Urothelium cell line (cell line): ENCODE results near the gene ZNF579.

ENCODE experiments used
- DNase-seq: peaks from one replicate; pipeline ENCODE4 v3.0.0; 2011; ENCODE audit warnings: low spot score, mixed read lengths
- FAIRE-seq: peaks from 2 replicates; lab custom pipeline; 2011; peaks lifted over from hg19 to GRCh38; lab: Jason Lieb, UNC

The ZNF579 gene

GRCh38 chr19:55611983-55612645, 31.5 kb upstream of the ZNF579 start:
- DNase-seq: no peak
- FAIRE-seq: no peak

GRCh38 chr19:55611300-55611982, 30.8 kb upstream of the ZNF579 start:
- no peak for FAIRE-seq

GRCh38 chr19:55609326-55609725, 28.7 kb upstream of the ZNF579 start:
- FAIRE-seq (no peak), DNase-seq (no peak)

More at GRCh38 chr19:55611300-55611982, 30.8 kb upstream of the ZNF579 start:
- DNase-seq: no peak

GRCh38 chr19:55606817-55607216, 26.2 kb upstream of the ZNF579 start:
- no peak for FAIRE-seq
- DNase-seq: no peak

GRCh38 chr19:55606471-55606787, 25.8 kb upstream of the ZNF579 start:
- FAIRE-seq (no peak), DNase-seq (no peak)

- FAIRE-seq (peak; percentile 81), DNase-seq (peak; percentile 77)
Measured at GRCh38 chr19:55605637-55606470, 25.2 kb upstream of the ZNF579 start, which contains the start of gene ZNF865. Gene ZNF865, plus strand, starts transcription at chr19:55605647. Its CDS starts 7,972 bp downstream, at chr19:55613619.

- DNase-seq (peak; percentile 94), FAIRE-seq (no peak)
Measured at GRCh38 chr19:55605207-55605636, 24.6 kb upstream of the ZNF579 start.

GRCh38 chr19:55603581-55604292, 23.1 kb upstream of the ZNF579 start:
- no peak for DNase-seq
- FAIRE-seq: no peak

GRCh38 chr19:55603115-55603514, 22.5 kb upstream of the ZNF579 start:
- DNase-seq: no peak
- FAIRE-seq: no peak

GRCh38 chr19:55602104-55603001, 21.7 kb upstream of the ZNF579 start:
- FAIRE-seq (no peak), DNase-seq (no peak)

GRCh38 chr19:55601084-55601483, 20.4 kb upstream of the ZNF579 start:
- DNase-seq (no peak), FAIRE-seq (no peak)

GRCh38 chr19:55600662-55601028, 20.0 kb upstream of the ZNF579 start:
- FAIRE-seq (no peak), DNase-seq (no peak)

GRCh38 chr19:55599842-55600661, 19.4 kb upstream of the ZNF579 start, which contains the start of gene ZNF524:
Gene ZNF524, plus strand, starts transcription at chr19:55600288. Its CDS starts 1,825 bp downstream, at chr19:55602113.
- peak; percentile 37 for FAIRE-seq
- peak; percentile 88 for DNase-seq

- peak; percentile 90 for DNase-seq
- no peak for FAIRE-seq
Measured at GRCh38 chr19:55599468-55599841, 18.8 kb upstream of the ZNF579 start, which contains the start of gene FIZ1. Gene FIZ1, minus strand, starts transcription at chr19:55599517. Its CDS starts 1,652 bp downstream, at chr19:55597865.

- FAIRE-seq: no peak
Measured at GRCh38 chr19:55598719-55599467, 18.2 kb upstream of the ZNF579 start.

GRCh38 chr19:55598034-55598433, 17.4 kb upstream of the ZNF579 start:
- DNase-seq (no peak), FAIRE-seq (no peak)

More at GRCh38 chr19:55598719-55599467, 18.2 kb upstream of the ZNF579 start:
- peak; percentile 85 for DNase-seq

- DNase-seq (no peak), FAIRE-seq (no peak)
Measured at GRCh38 chr19:55597501-55597921, 16.9 kb upstream of the ZNF579 start.

GRCh38 chr19:55596304-55596703, 15.7 kb upstream of the ZNF579 start:
- FAIRE-seq: no peak
- no peak for DNase-seq
